ENCODE results near the gene DLGAP1. TPM values are rescaled to one million over a fixed set of nuclear protein-coding genes. Genes with fewer than 3 reads are reported as not detected.

Gene DLGAP1
- total RNA-seq, 1 experiment from 2014 or later, result not detected

DNA sequence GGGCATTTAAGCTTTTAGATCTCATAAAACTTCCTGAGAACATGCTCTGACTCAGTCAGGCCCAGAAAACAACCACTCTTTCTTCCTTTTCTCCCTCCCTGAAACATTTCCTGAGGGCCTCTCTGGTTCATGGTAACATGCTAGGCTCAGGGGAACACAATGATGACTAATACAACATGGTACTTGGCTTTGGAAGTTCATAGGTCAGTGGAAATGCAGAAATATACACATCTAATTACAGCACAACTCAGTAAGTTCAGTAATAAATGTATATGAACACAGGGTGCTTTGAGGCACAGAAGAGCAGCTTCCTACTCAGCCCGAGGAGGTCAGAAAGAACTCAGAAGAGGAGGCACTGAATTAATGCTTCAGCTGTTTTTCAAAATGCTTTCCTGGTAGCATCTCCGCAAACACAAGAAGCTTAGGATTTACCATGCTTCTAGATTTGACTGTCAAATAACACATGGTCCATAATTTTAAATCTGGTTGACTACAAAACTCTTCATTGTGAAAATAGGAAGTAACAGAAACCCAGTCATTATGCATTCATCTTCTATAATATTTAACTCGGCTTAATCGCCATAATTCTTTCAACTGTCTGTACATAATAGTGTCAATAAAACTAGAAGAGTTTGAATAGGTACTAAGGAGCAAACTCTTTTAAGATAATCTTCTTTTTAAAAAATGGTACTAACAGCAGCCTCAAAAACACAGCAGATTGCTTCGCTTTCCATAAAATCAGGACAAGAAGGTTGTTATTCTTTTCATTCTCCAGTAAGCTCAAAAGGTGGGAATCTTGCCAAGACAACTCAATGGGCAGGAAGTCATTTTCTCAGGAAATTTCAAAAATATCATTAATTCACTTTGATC, 251.3 kb downstream of the DLGAP1 start:
- H3K4me1 Mint-ChIP-seq (ENCODE audit: insufficient read depth, unreplicated experiment), result peaks cover 5% of the 10 kb centered on the region
- H3K27me3 Mint-ChIP-seq (ENCODE audit: insufficient read depth, unreplicated experiment), result peaks cover 40% of the 10 kb centered on the region
- H3K27ac Mint-ChIP-seq (ENCODE audit: low read depth, unreplicated experiment), result no peak overlapping the region
- intact Hi-C loops (cut with micrococcal nuclease), result no loop called here
- no peak overlapping the region for H3K4me3 Mint-ChIP-seq (ENCODE audit: unreplicated experiment)
- DNase-seq (ENCODE audit: unreplicated experiment), result no peak
- no peaks in the 10 kb centered on the region for H3K36me3 Mint-ChIP-seq (ENCODE audit: insufficient read depth, unreplicated experiment)
- CTCF ChIA-PET, result interaction anchor here (0.6 to 1.2 kb wide), 4 partner anchors 13 to 97 kb away, joined by 3 to 6 read pairs (median 4); no protein-coding TSS in a partner anchor
- no peaks in the 10 kb centered on the region for H3K9me3 Mint-ChIP-seq (ENCODE audit: unreplicated experiment)
- BruUV-seq (replicated peaks), result no TSS peak
- TF ChIP-seq, protein P1, sequence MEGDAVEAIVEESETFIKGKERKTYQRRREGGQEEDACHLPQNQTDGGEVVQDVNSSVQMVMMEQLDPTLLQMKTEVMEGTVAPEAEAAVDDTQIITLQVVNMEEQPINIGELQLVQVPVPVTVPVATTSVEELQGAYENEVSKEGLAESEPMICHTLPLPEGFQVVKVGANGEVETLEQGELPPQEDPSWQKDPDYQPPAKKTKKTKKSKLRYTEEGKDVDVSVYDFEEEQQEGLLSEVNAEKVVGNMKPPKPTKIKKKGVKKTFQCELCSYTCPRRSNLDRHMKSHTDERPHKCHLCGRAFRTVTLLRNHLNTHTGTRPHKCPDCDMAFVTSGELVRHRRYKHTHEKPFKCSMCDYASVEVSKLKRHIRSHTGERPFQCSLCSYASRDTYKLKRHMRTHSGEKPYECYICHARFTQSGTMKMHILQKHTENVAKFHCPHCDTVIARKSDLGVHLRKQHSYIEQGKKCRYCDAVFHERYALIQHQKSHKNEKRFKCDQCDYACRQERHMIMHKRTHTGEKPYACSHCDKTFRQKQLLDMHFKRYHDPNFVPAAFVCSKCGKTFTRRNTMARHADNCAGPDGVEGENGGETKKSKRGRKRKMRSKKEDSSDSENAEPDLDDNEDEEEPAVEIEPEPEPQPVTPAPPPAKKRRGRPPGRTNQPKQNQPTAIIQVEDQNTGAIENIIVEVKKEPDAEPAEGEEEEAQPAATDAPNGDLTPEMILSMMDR (IDR thresholded peaks at IDR 0.05; ENCODE audit: unreplicated experiment), result no peak
- POLR2A ChIA-PET, result interaction anchor here (0.7 kb wide), 1 partner anchor 14 kb away, joined by 3 read pairs; no protein-coding TSS in a partner anchor

DNA sequence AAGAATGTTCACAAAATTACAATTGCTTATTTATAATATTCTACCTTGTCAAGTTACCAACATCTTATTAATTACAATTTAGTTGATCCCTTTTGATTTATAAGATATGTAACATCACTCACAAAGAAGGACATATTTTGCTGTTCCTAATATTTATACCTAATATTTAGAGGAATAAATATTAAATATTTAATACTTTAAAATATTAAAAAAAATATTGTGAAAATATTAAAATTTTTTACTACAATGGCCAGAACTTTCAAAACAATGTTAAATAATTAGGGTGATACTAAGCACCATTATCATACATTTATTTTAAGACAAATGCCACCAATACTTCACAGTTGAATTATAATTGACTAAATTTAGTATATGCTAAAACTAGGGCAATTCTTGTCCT, 254.7 kb downstream of the DLGAP1 start:
- Mint-ChIP-seq H3K4me3 (ENCODE audit: unreplicated experiment) (no peak overlapping the region), H3K36me3 (ENCODE audit: insufficient read depth, unreplicated experiment) (no peaks in the 10 kb centered on the region), H3K9me3 (ENCODE audit: unreplicated experiment) (no peaks in the 10 kb centered on the region), H3K27me3 (ENCODE audit: insufficient read depth, unreplicated experiment) (peaks cover 40% of the 10 kb centered on the region), H3K27ac (ENCODE audit: low read depth, unreplicated experiment) (no peak overlapping the region), H3K4me1 (ENCODE audit: insufficient read depth, unreplicated experiment) (peaks cover 5% of the 10 kb centered on the region)
- TF ChIP-seq, protein P1 (IDR thresholded peaks at IDR 0.05; ENCODE audit: unreplicated experiment), result no peak
- no TSS peak for BruUV-seq (replicated peaks)
- DNase-seq (ENCODE audit: unreplicated experiment), result no peak
- CTCF ChIA-PET, result no interaction called here
- POLR2A ChIA-PET, result no interaction called here
- intact Hi-C loops (cut with micrococcal nuclease), result no loop called here

DNA sequence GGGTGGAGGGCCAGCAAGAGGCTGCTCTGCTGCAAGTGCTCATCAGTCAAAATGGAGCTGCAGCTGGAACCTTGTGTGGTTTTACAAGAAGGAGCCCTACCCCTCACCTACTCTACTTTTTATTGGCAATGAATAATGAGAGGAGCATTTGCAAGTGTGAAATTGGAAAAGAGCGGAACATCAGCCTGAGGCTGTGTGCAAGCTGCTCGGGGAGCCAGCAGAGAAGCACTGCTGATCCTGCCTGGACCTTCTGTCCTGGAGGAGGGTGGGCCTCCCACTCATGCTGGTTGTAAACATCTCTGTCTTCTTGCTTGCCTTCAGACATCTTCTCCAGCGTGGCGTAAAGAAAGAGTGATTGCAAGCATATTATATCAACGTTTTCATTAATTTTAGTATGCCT, 256.2 kb downstream of the DLGAP1 start:
- H3K36me3 Mint-ChIP-seq (ENCODE audit: insufficient read depth, unreplicated experiment), result no peaks in the 10 kb centered on the region

DNA sequence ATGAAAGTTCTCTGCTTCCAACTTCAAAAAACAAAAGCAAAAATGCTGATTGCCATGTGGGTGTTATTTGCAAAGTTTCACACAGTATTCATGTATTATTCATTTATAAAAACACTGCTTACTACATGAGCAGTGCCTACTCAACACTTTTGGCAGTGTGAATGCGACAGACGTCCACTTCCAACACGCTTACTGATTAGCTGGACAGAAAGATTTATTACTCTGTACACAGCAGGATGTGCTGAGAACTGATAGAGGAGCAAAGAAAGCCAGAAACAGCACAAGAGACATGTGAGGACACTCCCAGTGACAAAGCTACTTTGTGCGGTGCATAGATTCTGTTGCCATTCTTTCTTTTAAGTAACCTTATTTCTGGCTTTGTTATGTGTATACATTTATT, 258.8 kb downstream of the DLGAP1 start:
- H3K9me3 Mint-ChIP-seq (ENCODE audit: unreplicated experiment), result no peaks in the 10 kb centered on the region
- no TSS peak for BruUV-seq (replicated peaks)
- no peaks in the 10 kb centered on the region for H3K4me1 Mint-ChIP-seq (ENCODE audit: insufficient read depth, unreplicated experiment)
- H3K27ac Mint-ChIP-seq (ENCODE audit: low read depth, unreplicated experiment), result no peak overlapping the region
- no peaks in the 10 kb centered on the region for H3K36me3 Mint-ChIP-seq (ENCODE audit: insufficient read depth, unreplicated experiment)
- peaks cover 48% of the 10 kb centered on the region for H3K27me3 Mint-ChIP-seq (ENCODE audit: insufficient read depth, unreplicated experiment)
- TF ChIP-seq, protein P1 (IDR thresholded peaks at IDR 0.05; ENCODE audit: unreplicated experiment), result no peak
- DNase-seq (ENCODE audit: unreplicated experiment), result no peak
- intact Hi-C loops (cut with micrococcal nuclease), result no loop called here
- POLR2A ChIA-PET, result no interaction called here
- H3K4me3 Mint-ChIP-seq (ENCODE audit: unreplicated experiment), result no peak overlapping the region
- CTCF ChIA-PET, result no interaction called here

More for the DNA sequence above, 256.2 kb downstream of the DLGAP1 start:
- Mint-ChIP-seq H3K27me3 (ENCODE audit: insufficient read depth, unreplicated experiment) (peaks cover 31% of the 10 kb centered on the region), H3K4me3 (ENCODE audit: unreplicated experiment) (no peak overlapping the region), H3K27ac (ENCODE audit: low read depth, unreplicated experiment) (no peak overlapping the region), H3K4me1 (ENCODE audit: insufficient read depth, unreplicated experiment) (peaks cover 5% of the 10 kb centered on the region), H3K9me3 (ENCODE audit: unreplicated experiment) (no peaks in the 10 kb centered on the region)
- ChIA-PET POLR2A (no interaction called here), CTCF (no interaction called here)
- TF ChIP-seq, protein P1 (IDR thresholded peaks at IDR 0.05; ENCODE audit: unreplicated experiment), result no peak
- DNase-seq (ENCODE audit: unreplicated experiment), result no peak
- BruUV-seq (replicated peaks), result no TSS peak
- intact Hi-C loops (cut with micrococcal nuclease), result no loop called here
